ENCODE data around the gene CASP2.

The CASP2 gene

DNA sequence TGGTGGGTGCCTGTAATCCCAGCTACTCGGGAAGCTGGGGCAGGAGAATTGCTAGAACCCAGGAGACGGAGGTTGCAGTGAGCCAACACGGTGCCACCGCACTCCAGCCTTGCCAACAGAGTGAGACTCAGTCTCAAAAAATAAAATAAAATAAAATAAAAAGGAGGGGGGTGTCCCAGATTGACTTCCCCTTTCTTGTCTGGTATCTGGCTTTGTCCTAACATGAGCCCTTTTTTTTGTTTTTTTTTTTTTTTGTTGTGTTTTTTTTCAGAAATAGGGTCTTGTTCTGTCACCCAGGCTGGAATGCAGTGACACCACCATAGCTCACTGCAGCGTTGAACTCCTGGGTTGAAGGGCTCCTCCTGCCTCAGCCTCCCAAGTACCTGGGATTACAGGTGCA is 4.7 kb downstream of the CASP2 start:
- no peak for DNase-seq (ENCODE audit: low read depth)
- no peak overlapping the region for H3K4me3 ChIP-seq (ENCODE audit: low read length)
- TF ChIP-seq, protein P1, sequence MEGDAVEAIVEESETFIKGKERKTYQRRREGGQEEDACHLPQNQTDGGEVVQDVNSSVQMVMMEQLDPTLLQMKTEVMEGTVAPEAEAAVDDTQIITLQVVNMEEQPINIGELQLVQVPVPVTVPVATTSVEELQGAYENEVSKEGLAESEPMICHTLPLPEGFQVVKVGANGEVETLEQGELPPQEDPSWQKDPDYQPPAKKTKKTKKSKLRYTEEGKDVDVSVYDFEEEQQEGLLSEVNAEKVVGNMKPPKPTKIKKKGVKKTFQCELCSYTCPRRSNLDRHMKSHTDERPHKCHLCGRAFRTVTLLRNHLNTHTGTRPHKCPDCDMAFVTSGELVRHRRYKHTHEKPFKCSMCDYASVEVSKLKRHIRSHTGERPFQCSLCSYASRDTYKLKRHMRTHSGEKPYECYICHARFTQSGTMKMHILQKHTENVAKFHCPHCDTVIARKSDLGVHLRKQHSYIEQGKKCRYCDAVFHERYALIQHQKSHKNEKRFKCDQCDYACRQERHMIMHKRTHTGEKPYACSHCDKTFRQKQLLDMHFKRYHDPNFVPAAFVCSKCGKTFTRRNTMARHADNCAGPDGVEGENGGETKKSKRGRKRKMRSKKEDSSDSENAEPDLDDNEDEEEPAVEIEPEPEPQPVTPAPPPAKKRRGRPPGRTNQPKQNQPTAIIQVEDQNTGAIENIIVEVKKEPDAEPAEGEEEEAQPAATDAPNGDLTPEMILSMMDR (conservative IDR thresholded peaks at IDR 0.05; ENCODE audit: low read length), result no peak

DNA sequence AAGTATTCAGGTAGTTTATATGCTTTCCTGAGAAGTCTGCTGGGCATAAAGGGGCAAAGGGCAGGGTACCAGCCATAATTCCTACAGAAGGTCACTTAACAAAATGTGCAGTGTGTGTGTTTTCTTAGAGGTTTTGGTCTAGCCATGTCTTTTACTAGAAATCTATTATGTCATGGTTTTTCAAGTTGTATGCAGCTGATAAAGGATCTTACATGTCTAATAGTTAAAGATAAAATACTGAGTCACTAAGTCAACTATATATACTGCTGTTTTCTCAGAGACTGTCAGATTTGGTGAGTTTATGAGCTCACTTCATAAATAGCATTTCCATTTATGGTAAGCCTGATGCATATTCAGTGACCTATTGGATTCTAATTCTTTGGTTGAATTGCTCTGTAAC is 7.7 kb downstream of the CASP2 start:
- TF ChIP-seq, protein P1 (conservative IDR thresholded peaks at IDR 0.05; ENCODE audit: low read length), result no peak
- no peak overlapping the region for H3K4me3 ChIP-seq (ENCODE audit: low read length)
- DNase-seq (ENCODE audit: low read depth), result no peak

DNA sequence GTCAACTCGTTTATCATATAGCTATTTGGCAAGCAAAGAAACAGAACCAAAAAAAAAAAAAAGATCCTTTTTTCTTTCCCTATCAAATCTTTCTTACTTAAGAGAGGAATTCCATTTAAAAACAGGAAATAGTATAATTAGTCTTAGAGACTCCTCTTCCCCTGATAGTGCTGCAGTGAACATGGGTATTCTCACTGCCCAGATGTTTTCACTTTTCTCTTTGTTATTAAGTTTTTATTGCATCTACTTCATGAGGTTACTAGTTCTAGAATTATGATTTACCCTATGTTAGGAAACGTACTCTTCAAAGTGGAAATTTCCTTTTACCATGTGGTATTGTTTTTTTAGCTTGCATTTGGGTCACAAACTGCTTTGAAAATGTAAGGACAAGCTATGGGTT is 8.5 kb downstream of the CASP2 start:
- TF ChIP-seq, protein P1 (conservative IDR thresholded peaks at IDR 0.05; ENCODE audit: low read length), result no peak
- H3K4me3 ChIP-seq (ENCODE audit: low read length), result no peak overlapping the region
- no peak for DNase-seq (ENCODE audit: low read depth)

DNA sequence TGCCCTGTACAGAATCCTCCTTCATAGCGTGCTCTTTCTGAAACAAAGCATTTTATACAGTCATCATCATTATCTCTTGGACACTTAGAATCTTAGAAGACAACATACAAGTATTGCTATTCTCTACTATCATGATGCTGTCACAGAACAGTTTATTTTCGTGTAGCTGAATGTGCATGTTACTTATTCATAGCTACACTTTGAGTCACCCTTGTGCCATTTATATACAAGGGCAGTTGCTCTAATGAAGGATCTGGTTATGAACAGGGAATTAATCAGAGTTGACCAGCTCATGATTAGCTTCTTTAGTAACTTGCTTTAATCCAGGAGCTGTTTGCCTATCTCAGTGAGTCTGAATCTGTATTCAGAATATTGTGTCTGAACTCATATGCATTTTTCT is 11.2 kb downstream of the CASP2 start:
- TF ChIP-seq, protein P1 (conservative IDR thresholded peaks at IDR 0.05; ENCODE audit: low read length), result no peak
- peak; percentile 22 for DNase-seq (ENCODE audit: low read depth)
- no peak overlapping the region for H3K4me3 ChIP-seq (ENCODE audit: low read length)

DNA sequence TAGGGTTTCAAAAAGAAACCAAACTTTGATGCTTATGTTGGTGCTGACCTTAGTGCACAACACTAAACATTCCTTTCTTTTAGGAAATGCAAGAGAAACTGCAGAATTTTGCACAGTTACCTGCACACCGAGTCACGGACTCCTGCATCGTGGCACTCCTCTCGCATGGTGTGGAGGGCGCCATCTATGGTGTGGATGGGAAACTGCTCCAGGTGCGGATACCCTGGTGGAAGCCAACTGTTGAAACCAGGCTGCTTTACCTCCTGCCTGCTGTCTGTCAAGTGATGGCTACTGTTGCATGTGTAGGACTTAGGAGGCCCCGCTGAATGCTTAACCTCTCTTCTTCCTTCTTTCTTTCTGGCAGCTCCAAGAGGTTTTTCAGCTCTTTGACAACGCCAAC is 11.7 kb downstream of the CASP2 start:
- TF ChIP-seq, protein P1 (conservative IDR thresholded peaks at IDR 0.05; ENCODE audit: low read length), result peak; percentile 49
- DNase-seq (ENCODE audit: low read depth), result no peak
- H3K4me3 ChIP-seq (ENCODE audit: low read length), result no peak overlapping the region

DNA sequence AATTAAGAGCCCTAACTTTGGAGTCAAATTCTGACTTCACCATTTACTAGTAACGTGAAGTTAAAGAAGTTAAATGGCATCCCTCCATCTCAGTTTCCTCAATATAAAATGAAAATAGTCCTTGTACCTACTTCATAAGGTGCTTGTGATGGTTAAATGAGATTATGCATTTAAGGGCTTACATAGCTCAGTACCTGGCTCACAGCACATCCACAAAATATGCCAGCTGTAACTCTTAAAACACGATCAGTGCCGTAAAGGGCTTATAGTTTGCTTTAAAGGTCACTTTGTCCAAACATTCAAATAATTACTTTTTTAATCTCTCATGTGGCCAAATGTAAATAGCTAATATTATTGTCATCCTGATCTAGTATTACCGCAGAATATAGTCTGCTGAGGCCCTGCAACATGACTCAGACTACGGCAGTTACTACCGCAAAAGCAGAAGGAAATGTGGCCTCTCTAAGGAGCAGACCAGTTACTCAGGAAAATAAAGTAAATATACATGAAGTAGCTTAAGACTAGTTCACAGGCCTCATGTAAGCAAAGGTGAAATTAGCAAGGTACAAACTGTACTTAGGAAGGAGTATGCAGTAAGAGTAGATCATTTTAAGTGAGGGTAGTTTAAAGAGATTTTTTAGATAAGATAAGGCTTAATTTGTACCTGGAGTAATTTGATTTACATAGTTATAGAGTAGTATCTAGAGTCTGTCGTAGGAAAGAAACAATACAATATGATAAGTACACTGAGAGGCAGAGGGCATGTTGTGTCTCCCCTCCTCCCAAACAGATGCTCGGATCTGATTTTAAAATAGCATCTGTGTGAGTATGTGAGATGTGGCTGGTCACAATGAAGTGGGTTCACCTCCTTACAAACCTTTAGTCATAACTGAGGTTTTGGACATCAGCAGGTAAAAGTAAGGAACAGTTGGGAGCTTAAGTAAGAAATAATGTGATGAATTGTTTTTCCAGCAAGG is 13.1 kb downstream of the CASP2 start:
- no peak overlapping the region for H3K4me3 ChIP-seq (ENCODE audit: low read length)
- DNase-seq (ENCODE audit: low read depth), result no peak
- TF ChIP-seq, protein P1 (conservative IDR thresholded peaks at IDR 0.05; ENCODE audit: low read length), result no peak

DNA sequence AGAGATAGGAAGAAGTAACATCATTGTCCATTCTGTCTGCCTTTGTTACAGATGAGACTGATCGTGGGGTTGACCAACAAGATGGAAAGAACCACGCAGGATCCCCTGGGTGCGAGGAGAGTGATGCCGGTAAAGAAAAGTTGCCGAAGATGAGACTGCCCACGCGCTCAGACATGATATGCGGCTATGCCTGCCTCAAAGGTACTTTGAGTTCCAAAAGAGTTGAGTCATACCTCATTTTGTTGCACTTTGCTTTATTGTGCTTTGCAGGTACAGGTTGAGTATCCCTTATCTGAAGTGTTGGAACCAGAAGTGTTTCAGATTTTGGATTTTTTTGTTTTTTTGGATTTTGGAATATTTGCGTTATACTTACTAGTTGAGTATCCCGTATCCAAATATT is 15.6 kb downstream of the CASP2 start:
- no peak overlapping the region for H3K4me3 ChIP-seq (ENCODE audit: low read length)
- no peak for DNase-seq (ENCODE audit: low read depth)
- TF ChIP-seq, protein P1 (conservative IDR thresholded peaks at IDR 0.05; ENCODE audit: low read length), result no peak

Data from AG10803 (cell line).